Neural cell (in vitro differentiated cells): ENCODE measurements around the gene DPM2. TPM values are rescaled to one million over a fixed set of nuclear protein-coding genes. Genes with fewer than 3 reads are reported as not detected.

ENCODE experiments used
- H2AFZ ChIP-seq: fragments of 200-600, 300-800 bp; sonication (generic), shearing (Covaris generic); 2 replicates; pipeline ENCODE4 v1.6.0; 2014; ENCODE audit warnings: low read depth, mild to moderate bottlenecking, antibody characterized with exemption, low read length, moderate library complexity
- H3F3A ChIP-seq: fragments of 200-600 bp; shearing (Covaris generic); 2 replicates; pipeline ENCODE4 v1.6.1; 2016; ENCODE audit warnings: mild to moderate bottlenecking, moderate library complexity, mixed read lengths, antibody characterized with exemption, low read length; ENCODE audit not compliant: insufficient read depth, poor library complexity, severe bottlenecking
- H3K27ac ChIP-seq: fragments of 200-600, 300-800 bp; sonication (generic), shearing (Covaris generic); 2 replicates; pipeline ENCODE4 v1.5.1; 2014; ENCODE audit warnings: mild to moderate bottlenecking, low read length, moderate library complexity
- H3K27me3 ChIP-seq: fragments of 300-800, 200-600 bp; sonication (generic), shearing (Covaris generic); 2 replicates; pipeline ENCODE4 v1.6.0; 2014; ENCODE audit warnings: mild to moderate bottlenecking, low read depth, low read length, moderate library complexity; ENCODE audit not compliant: insufficient read depth
- H3K36me3 ChIP-seq: fragments of 300-800, 200-600 bp; sonication (generic), shearing (Covaris generic); 2 replicates; pipeline ENCODE4 v1.5.1; 2014; ENCODE audit warnings: mild to moderate bottlenecking, antibody characterized with exemption, low read length, moderate library complexity; ENCODE audit not compliant: insufficient read depth
- H3K4me2 ChIP-seq: fragments of 300-800, 200-600 bp; sonication (generic), shearing (Covaris generic); 2 replicates; pipeline ENCODE4 v1.6.0; 2014; ENCODE audit warnings: mild to moderate bottlenecking, low read length
- H3K4me3 ChIP-seq: fragments of 300-800, 200-600 bp; sonication (generic), shearing (Covaris generic); 2 replicates; pipeline ENCODE4 v1.5.1; 2014; ENCODE audit warnings: mild to moderate bottlenecking, low read length, moderate library complexity
- H3K79me2 ChIP-seq: fragments of 200-600 bp; shearing (Covaris generic); replicated peaks from 2 replicates; pipeline ENCODE4 v1.6.0; 2014; ENCODE audit warnings: mild to moderate bottlenecking, low read length, moderate library complexity; ENCODE audit not compliant: insufficient read depth
- H3K9ac ChIP-seq: fragments of 300-800, 200-600 bp; sonication (generic), shearing (Covaris generic); 2 replicates; pipeline ENCODE4 v1.6.1; 2016; ENCODE audit warnings: mild to moderate bottlenecking, low read length, mixed read lengths
- H3K9me2 ChIP-seq: fragments of 200-600 bp; shearing (Covaris generic); 2 replicates; pipeline ENCODE4 v1.6.1; 2016; ENCODE audit warnings: mild to moderate bottlenecking, low read length, mixed read lengths; ENCODE audit not compliant: insufficient read depth
- H3K9me3 ChIP-seq: fragments of 200-600, 300-800 bp; sonication (generic), shearing (Covaris generic); 2 replicates; pipeline ENCODE4 v1.6.1; 2016; ENCODE audit warnings: mild to moderate bottlenecking, mixed run types, low read length, moderate library complexity, mixed read lengths
- H4K20me1 ChIP-seq: fragments of 200-600 bp; shearing (Covaris generic); 2 replicates; pipeline ENCODE4 v1.6.1; 2016; ENCODE audit warnings: mild to moderate bottlenecking, mixed run types; ENCODE audit not compliant: insufficient read depth
- CTCF ChIP-seq: fragments of 450-650 bp; IDR thresholded peaks from 2 replicates; pipeline ENCODE4 v1.5.1; 2014; ENCODE audit warnings: antibody characterized with exemption, mild to moderate bottlenecking, moderate library complexity; ENCODE audit not compliant: poor library complexity, severe bottlenecking
- EP300 ChIP-seq: fragments of 450-650 bp; conservative IDR thresholded peaks from 2 replicates; pipeline ENCODE4 v1.6.1; 2014; ENCODE audit warnings: antibody characterized with exemption, mild to moderate bottlenecking, moderate library complexity; ENCODE audit not compliant: poor library complexity, severe bottlenecking
- EZH2 ChIP-seq: fragments of 200-600, 300-800 bp; shearing (Covaris generic), sonication (generic); IDR thresholded peaks from 2 replicates; pipeline ENCODE4 v1.6.1; 2014; ENCODE audit warnings: antibody characterized with exemption, low read length, borderline replicate concordance, mild to moderate bottlenecking; ENCODE audit not compliant: insufficient read depth, poor library complexity, severe bottlenecking
- MXI1 ChIP-seq: fragments of 450-650 bp; conservative IDR thresholded peaks from 2 replicates; pipeline ENCODE4 v1.6.1; 2014; ENCODE audit warnings: antibody characterized with exemption, mild to moderate bottlenecking; ENCODE audit not compliant: poor library complexity, severe bottlenecking
- POLR2AphosphoS5 ChIP-seq: IDR thresholded peaks from 2 replicates; pipeline ENCODE4 v1.6.1; 2012
- RAD21 ChIP-seq: fragments of 450-650 bp; conservative IDR thresholded peaks from 2 replicates; pipeline ENCODE4 v1.6.1; 2014; ENCODE audit warnings: antibody characterized with exemption, mild to moderate bottlenecking, moderate library complexity
- REST ChIP-seq: IDR thresholded peaks from 2 replicates; pipeline ENCODE4 v1.6.1; 2012; ENCODE audit warnings: borderline replicate concordance
- SMC3 ChIP-seq: fragments of 450-650 bp; conservative IDR thresholded peaks from 2 replicates; pipeline ENCODE4 v1.6.1; 2014; ENCODE audit warnings: antibody characterized with exemption, mild to moderate bottlenecking, moderate library complexity; ENCODE audit not compliant: poor library complexity
- TAF1 ChIP-seq: IDR thresholded peaks from 2 replicates; pipeline ENCODE4 v1.6.1; 2012; ENCODE audit warnings: low read depth
- polyA plus RNA-seq: library from polyadenylated mRNA; depleted of rRNA; stranded (reverse); fragments of >200 nt; gene quantifications from 2 replicates; pipeline ENCODE4 v1.2.3, GENCODE V29; 2014

Gene DPM2
- polyA plus RNA-seq, 1 donor from 2014 or later = 30.5 TPM

GRCh38 chr9:127890053-127890452 is 47.6 kb downstream of the DPM2 start:
- peaks cover 15% of the 10 kb centered on the region for H3K36me3 ChIP-seq

GRCh38 chr9:127887792-127888191 is 49.9 kb downstream of the DPM2 start:
- Histone ChIP-seq H3K4me2 (no peak overlapping the region), H3F3A (no peaks in the 10 kb centered on the region), H3K27ac (no peak overlapping the region), H2AFZ (no peak overlapping the region), H3K9ac (no peak overlapping the region), H3K9me2 (no peaks in the 10 kb centered on the region), H3K9me3 (no peaks in the 10 kb centered on the region), H3K27me3 (no peaks in the 10 kb centered on the region), H4K20me1 (no peaks in the 10 kb centered on the region), H3K36me3 (peaks cover 1% of the 10 kb centered on the region), H3K79me2 (no peaks in the 10 kb centered on the region), H3K4me3 (no peak overlapping the region)
- TF ChIP-seq EP300 (no peak), REST (no peak), EZH2 (no peak), TAF1 (no peak), MXI1 (no peak), POLR2AphosphoS5 (no peak), CTCF (no peak)

More at GRCh38 chr9:127890053-127890452, 47.6 kb downstream of the DPM2 start:
- Histone ChIP-seq H4K20me1 (no peaks in the 10 kb centered on the region), H3K9me2 (no peaks in the 10 kb centered on the region), H3K4me3 (no peak overlapping the region), H3K4me2 (no peak overlapping the region), H3K9me3 (no peaks in the 10 kb centered on the region), H3F3A (no peaks in the 10 kb centered on the region), H3K9ac (no peak overlapping the region), H3K27me3 (no peaks in the 10 kb centered on the region), H3K27ac (no peak overlapping the region), H3K79me2 (no peaks in the 10 kb centered on the region), H2AFZ (no peak overlapping the region)
- no peak for TF ChIP-seq CTCF
- no peak for TF ChIP-seq EP300
- no peak for TF ChIP-seq MXI1
- TF ChIP-seq SMC3 = no peak
- TF ChIP-seq EZH2 = no peak
- no peak for TF ChIP-seq POLR2AphosphoS5
- TF ChIP-seq REST = no peak
- TF ChIP-seq TAF1 = no peak
- TF ChIP-seq RAD21 = no peak
